Occipital lobe (tissue), 2 donors: Measurements from ENCODE around the gene PBX2. TPM values are rescaled to one million over a fixed set of nuclear protein-coding genes. Genes with fewer than 3 reads are reported as not detected.
"Not testable (repeated sequence)": the region's sequence is repeated elsewhere in the genome, so short reads cannot be mapped to it uniquely, and the experiment has no call there.

Experiments used
- DNase-seq: peaks from one replicate; lab custom pipeline; 2025; lab: John Stamatoyannopoulos, UW
- total RNA-seq: library from RNA; depleted of rRNA; stranded (reverse); fragments of >200 nt; gene quantifications from one replicate; pipeline ENCODE4 v1.2.3, GENCODE V29; 2014

PBX2 gene
- total RNA-seq: 18.1 TPM

DNA sequence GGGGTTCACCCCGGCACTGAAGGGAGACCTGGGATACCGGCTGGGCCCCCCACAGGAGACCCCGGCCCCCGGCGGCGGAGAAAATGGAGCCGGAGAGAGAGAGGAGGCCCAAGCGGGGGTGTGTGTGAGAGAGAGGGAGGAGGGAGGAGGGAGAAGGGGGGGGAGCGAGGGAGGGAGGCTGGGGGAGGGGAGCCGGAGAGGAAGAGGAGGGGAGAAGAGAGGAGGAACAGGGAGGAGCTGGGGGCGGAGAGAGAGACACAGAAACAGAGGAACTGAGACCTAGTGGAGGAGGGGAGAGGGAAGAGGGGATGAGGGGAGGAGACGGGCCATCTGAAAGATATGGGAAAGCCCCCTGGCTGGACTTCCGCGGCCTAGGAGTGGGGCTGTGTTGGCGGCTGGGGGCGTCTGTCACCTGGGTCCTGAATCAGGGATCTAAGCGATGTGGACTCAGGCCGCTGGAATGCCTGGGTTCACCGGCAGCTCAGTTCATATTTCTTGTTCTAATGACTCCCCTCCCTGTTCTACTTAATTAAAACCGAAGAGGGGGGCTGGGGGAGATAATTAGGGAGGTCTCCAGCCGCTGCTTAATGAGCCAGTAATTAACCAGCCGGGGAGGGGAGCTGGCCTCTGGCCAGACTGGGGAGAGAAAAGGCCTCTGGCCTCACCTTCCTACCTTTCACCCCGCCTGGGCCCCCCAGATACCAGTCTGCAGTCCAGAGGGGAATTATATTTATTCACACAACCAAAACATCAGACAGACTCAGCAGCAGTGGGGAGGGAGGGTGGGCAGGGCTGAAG, at the start of gene PBX2:
Gene PBX2, minus strand, starts transcription at position 149 of the 798 bp plus-strand sequence. CDS start 287 bp downstream, outside the sequence.
- peak; percentile 88 for DNase-seq

DNA sequence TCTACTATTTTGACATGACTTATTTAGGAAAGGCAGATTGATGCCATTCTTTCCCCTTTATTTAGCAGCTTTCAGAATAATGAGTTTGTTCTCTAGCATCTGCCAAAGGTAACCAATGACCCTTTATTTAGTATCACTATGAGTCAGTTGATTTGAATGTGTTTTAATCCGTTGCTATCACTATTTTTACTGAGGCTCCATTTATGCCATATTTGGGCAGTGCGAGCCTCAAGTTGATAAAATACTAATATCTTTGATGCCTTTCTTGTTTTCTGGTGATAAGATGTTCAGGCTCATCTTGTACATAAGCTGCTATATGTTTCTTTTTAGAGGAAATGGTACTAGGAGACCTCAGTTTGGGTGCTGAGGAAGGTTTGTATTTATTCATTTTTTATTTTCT, 49.5 kb upstream of the PBX2 start:
- no peak for DNase-seq

DNA sequence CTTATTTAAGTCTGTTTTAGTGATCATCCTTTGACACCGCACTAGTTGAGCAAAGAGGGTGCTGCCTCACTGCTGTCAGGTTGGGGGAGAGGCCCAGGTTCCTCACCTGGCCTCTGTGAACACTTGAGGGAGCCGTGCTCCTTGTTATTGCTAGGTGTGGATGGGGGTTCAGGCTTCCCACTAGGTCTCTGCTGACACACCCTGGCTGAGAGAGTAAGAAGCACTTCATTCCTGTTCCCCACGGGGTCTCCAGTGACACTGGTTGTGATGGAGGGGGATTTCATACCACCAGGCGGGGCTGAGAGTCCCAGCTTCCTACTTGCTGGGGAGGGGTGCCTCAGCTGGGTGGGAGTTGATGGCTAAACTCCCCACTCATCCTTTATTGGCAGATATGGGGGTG, 44.9 kb upstream of the PBX2 start:
- no peak for DNase-seq

- DNase-seq: no peak
Observed at GRCh38 chr6:32226434-32226833, 36.4 kb upstream of the PBX2 start.

DNA sequence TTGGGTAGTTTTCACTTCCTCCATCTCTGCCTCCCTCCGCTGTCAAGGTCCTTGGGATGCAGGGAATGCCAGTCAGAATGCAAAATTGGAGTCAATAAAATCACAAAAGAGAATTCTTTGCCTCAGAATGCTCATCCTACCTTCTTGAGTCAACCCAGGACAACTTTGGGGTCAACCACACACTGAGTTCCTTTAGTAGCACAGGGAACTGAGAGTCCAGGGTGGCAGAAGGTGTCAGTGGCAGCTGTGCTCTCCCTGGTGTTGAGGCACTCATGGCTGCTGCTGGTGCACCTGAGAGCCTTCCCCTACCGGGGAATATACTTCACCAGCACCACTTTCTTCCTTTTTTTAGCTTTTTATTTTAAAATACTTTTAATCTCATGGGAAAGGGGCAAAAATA, 34.7 kb upstream of the PBX2 start:
- no peak for DNase-seq

- DNase-seq: no peak
Observed at GRCh38 chr6:32223258-32224235, 33.5 kb upstream of the PBX2 start, which contains the start of gene NOTCH4. NOTCH4 (minus strand) TSS chr6:32224067; CDS start chr6:32223928, 139 bp downstream.

- no peak for DNase-seq
Observed at GRCh38 chr6:32222333-32223230, 32.6 kb upstream of the PBX2 start.

DNA sequence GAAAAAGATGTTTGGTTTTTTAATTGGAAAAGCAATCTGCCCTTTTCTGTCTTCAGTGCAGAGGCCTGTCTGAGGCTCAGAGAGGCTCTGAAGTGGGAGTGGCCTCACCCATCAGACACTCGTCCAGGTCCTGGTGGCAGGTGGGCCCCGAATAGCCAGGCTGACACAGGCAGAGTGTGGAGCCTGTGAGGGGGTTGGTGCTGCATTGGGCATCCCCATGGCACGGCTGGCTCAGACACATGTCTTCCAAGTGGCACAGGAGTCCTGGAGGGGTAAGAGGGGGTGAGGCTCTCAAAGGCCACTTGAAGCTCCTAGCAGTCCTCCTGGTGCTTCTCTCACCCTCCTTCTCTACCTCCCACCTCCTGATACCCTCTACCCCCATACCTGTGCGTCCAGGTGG, 30.0 kb upstream of the PBX2 start:
- DNase-seq: no peak

- DNase-seq: no peak
Observed at GRCh38 chr6:32218167-32218566, 28.2 kb upstream of the PBX2 start.

DNA sequence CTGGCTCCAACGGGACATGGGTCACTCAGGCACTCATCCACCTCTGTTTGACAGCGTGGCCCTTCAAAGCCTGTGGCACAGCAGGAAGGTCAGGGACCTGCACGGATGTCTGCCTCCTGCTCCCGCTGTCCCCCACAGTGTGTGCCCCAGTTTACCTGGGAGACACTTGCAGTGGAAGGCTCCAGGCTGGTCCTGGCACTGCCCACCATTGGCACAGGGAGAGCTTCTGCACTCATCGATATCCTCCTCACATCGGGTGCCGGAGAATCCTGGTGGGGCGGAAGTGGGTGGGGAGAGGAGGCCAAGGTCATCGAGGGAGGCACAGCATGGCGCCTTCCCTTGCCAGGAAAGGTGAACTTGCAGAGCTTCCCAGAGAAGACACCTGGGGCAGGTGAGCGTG, 27.0 kb upstream of the PBX2 start:
- no peak for DNase-seq

DNA sequence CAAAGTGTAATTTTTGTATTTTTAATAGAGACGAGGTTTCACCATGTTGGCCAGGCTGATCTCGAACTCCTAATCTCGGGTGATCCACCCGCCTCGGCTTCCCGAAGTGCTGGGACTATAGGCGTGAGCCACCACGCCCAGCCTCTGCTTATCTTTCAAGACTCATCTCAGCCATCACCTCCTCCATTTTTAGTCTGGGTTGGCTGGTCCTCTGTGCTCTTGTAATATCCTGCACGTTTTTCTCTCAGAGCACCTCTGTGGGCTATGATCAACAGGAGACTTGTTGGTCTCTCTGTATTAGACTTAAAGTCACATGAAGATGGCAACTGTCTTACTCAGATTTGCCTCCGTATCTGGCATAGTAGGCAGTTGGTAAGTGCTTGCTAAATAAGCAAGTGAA, 26.3 kb upstream of the PBX2 start:
- DNase-seq: no peak

DNA sequence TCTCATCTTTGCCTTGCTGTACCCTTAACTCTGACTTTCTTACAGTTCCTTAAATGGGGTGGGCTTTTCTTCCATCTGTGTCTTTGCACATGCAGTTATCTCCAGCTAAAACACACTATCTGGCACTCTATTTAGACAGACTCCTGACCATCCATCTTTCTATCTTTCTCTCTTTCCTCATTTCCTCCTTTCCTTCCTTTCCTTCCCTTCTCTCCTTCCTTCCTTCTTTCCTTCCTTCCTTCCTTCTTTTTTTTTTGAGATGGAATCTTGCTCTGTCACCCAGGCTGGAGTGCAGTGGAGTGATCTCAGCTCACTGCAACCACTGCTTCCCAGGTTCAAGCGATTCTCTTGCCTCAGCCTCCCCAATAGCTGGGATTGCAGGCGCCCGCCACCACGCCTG, 25.6 kb upstream of the PBX2 start:
- no peak for DNase-seq

- no peak for DNase-seq
Observed at GRCh38 chr6:32214126-32214525, 24.1 kb upstream of the PBX2 start.

DNA sequence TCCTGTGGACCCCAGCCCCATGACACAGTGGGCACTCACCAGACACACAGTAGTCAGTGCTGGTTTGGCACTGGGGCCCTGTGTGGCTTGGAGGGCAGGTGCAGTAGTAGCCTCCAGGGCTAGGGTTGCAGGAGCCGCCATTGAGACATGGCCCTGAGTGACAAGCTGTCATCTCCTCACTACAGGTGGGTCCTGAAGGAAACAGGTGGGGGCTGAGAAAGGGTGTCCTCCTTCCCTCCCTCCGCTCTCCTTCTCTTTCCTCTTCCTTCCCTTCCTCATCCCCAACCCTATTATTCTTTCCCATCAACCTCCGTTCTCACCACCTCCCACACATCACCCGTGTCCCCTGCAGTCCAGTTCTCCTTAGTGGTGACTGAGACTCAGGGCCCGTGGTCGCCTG, 23.6 kb upstream of the PBX2 start:
- DNase-seq: no peak

- DNase-seq: no peak
Observed at GRCh38 chr6:32212076-32212760, 22.2 kb upstream of the PBX2 start.

GRCh38 chr6:32211432-32211831, 21.4 kb upstream of the PBX2 start:
- DNase-seq: not testable (repeated sequence)

GRCh38 chr6:32210191-32210601, 20.2 kb upstream of the PBX2 start:
- DNase-seq: no peak

DNA sequence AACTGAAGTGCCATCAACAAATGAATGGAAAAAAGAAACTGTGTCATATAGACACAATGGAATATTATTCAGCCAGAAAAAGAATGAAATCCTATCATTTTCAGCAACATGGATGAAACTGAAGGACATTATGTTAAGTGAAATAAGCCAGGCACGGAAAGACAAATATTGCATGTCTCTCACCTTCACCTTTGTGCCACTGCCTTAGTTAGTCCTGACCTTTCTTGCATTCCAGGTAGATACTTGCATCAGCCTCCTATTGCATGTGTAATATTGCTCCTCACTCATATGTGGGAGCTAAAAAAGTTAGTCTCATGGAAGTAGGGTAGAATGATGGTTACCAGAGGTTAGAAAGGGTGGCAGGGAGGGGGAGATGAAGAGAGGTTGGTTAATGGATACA, 19.0 kb upstream of the PBX2 start:
- DNase-seq: no peak

GRCh38 chr6:32204268-32204715, 14.3 kb upstream of the PBX2 start:
- DNase-seq: no peak

GRCh38 chr6:32203426-32204267, 13.6 kb upstream of the PBX2 start:
- no peak for DNase-seq
